RWPE1 (cell line): ENCODE data around the gene CTDSPL.

Experiments used
- CTCF ChIA-PET: fragments of 350-600 bp; sonication (Branson Sonifier 250); formaldehyde crosslinking; extraction: SDS; loops from one replicate; lab custom pipeline; 2021; lab: Yijun Ruan, JAX
- POLR2A ChIA-PET: fragments of 400-600 bp; formaldehyde crosslinking; extraction: SDS; loops from one replicate; lab custom pipeline; 2020; ENCODE audit warnings: antibody characterized with exemption; ENCODE audit not compliant: low non-redundant PET; lab: Yijun Ruan, JAX
- DNase-seq: peaks from one replicate; pipeline ENCODE4 v3.0.0; 2012; ENCODE audit warnings: low spot score
- H3K27ac ChIP-seq: fragments of 450-650 bp; 2 replicates; pipeline ENCODE4 v1.5.1; 2017
- CTCF ChIP-seq: fragments of 450-650 bp; conservative IDR thresholded peaks from 2 replicates; pipeline ENCODE4 v1.5.1; 2017; ENCODE audit warnings: low read depth, mild to moderate bottlenecking

The CTDSPL gene

GRCh38 chr3:37826933-37827332 lies 34.7 kb upstream of the CTDSPL start:
- no peak for DNase-seq
- H3K27ac ChIP-seq, result no peak overlapping the region
- no peak for TF ChIP-seq CTCF
- CTCF ChIA-PET, result no interaction called here
- POLR2A ChIA-PET, result no interaction called here

- TF ChIP-seq CTCF, result no peak
- no peak for DNase-seq
- CTCF ChIA-PET, result no interaction called here
- POLR2A ChIA-PET, result no interaction called here
- no peak overlapping the region for H3K27ac ChIP-seq
These were observed 29.2 kb upstream of the CTDSPL start for GRCh38 chr3:37832480-37832879.

GRCh38 chr3:37833302-37834186 lies 28.1 kb upstream of the CTDSPL start:
- ChIA-PET POLR2A (no interaction called here), CTCF (interaction anchor here (0.6 kb wide), 1 partner anchor 9 kb away, joined by 3 read pairs; no protein-coding TSS in a partner anchor)
- no peak for TF ChIP-seq CTCF
- H3K27ac ChIP-seq, result no peak overlapping the region
- DNase-seq, result no peak

DNA sequence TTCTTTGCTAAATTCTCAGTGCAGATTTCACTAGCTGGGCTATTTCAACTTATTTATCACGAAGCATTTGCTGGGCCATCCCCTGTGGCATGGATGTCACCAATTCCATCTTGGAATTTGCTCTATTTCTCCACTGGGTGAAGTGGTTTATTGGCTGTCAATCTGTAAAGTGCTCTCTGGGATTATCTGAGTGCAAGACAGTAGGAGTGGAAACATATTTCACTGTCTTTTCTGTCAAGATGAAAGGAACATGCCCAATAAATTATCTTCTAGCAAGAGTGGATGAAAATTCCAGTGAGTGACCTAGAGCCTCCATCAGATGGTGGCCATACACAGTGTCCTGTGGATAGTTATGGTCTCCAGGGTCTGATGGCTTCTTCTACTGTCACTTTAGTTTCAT lies 25.1 kb upstream of the CTDSPL start:
- ChIA-PET POLR2A (no interaction called here), CTCF (no interaction called here)
- DNase-seq, result no peak
- TF ChIP-seq CTCF, result no peak
- no peak overlapping the region for H3K27ac ChIP-seq

GRCh38 chr3:37847689-37848088 lies 14.0 kb upstream of the CTDSPL start:
- TF ChIP-seq CTCF, result no peak
- ChIA-PET POLR2A (no interaction called here), CTCF (no interaction called here)
- H3K27ac ChIP-seq, result no peak overlapping the region
- no peak for DNase-seq

GRCh38 chr3:37849146-37849923 lies 12.3 kb upstream of the CTDSPL start:
- ChIA-PET POLR2A (no interaction called here), CTCF (no interaction called here)
- no peak for DNase-seq
- TF ChIP-seq CTCF, result no peak
- H3K27ac ChIP-seq, result 0 out of 2 replicates have a peak overlapping the region, but pooled peaks have one; percentile 12
